K562 (cell line): ENCODE results near the gene URB2.

Experiments
- BHLHE40 ChIP-seq: IDR thresholded peaks from 2 replicates; pipeline ENCODE4 v1.6.1; 2011; ENCODE audit warnings: low read length, improper control_type of control experiment
- KLF16 ChIP-seq: IDR thresholded peaks from 2 replicates; pipeline ENCODE4 v1.6.1; 2016; ENCODE audit warnings: antibody characterized with exemption
- MAFF ChIP-seq: IDR thresholded peaks from 2 replicates; pipeline ENCODE4 v1.6.1; 2012; ENCODE audit warnings: low read length, improper control_type of control experiment
- MYNN ChIP-seq, 2 experiments: sonication (generic); formaldehyde crosslinking in 1 of 2; IDR thresholded peaks; 2 replicates each; pipeline versions ENCODE4 v1.5.0 to v1.6.1; 2016 to 2020; ENCODE audit warnings: antibody characterized with exemption in 1 of 2, missing genetic modification reagents in 1 of 2
- POLR2A ChIP-seq: fragments of 450-650 bp; conservative IDR thresholded peaks from 2 replicates; pipeline ENCODE4 v1.6.1; 2016
- POLR2AphosphoS5 ChIP-seq: IDR thresholded peaks from 2 replicates; pipeline ENCODE4 v1.6.1; 2011; ENCODE audit warnings: mild to moderate bottlenecking, low read depth, low read length, moderate library complexity; ENCODE audit not compliant: control insufficient read depth, insufficient read depth
- TBL1XR1 ChIP-seq, 2 experiments: IDR thresholded peaks; 2 replicates each; pipeline ENCODE4 v1.6.1; 2012; ENCODE audit warnings: improper control_type of control experiment in 2 of 2, low read length in 2 of 2, mild to moderate bottlenecking in 1 of 2
- TOE1 ChIP-seq, 2 experiments: fragments of 450-650 bp in 1 of 2; sonication (generic) in 1 of 2; formaldehyde crosslinking in 1 of 2; IDR thresholded peaks; 2 replicates each; pipeline versions ENCODE4 v1.7.1 to v1.8.0; 2016 to 2022; ENCODE audit warnings: borderline replicate concordance in 2 of 2, mild to moderate bottlenecking in 2 of 2, antibody characterized with exemption in 1 of 2, inconsistent platforms in 1 of 2, low read depth in 1 of 2, missing genetic modification reagents in 1 of 2, moderate library complexity in 1 of 2
- ZBTB7A ChIP-seq: IDR thresholded peaks from 2 replicates; pipeline ENCODE4 v1.6.1; 2011; ENCODE audit warnings: low read depth, mild to moderate bottlenecking, low read length, moderate library complexity, borderline replicate concordance; ENCODE audit not compliant: control insufficient read depth
- ZNF232 ChIP-seq: sonication (generic); formaldehyde crosslinking; IDR thresholded peaks from 2 replicates; pipeline ENCODE4 v1.8.0; 2022; ENCODE audit warnings: mild to moderate bottlenecking, missing genetic modification reagents
- ZNF384 ChIP-seq: IDR thresholded peaks from 2 replicates; pipeline ENCODE4 v1.6.1; 2012; ENCODE audit warnings: low read depth, low read length, improper control_type of control experiment
- TF ChIP-seq, protein P1 (sequence below): fragments of 250-450 bp; sonication (Bioruptor Pico); IDR thresholded peaks from 2 replicates; pipeline ENCODE4 v1.5.0; 2021
- TF ChIP-seq, protein P2 (sequence below): sonication (generic); formaldehyde crosslinking; IDR thresholded peaks from 2 replicates; pipeline ENCODE4 v1.8.0; 2022; ENCODE audit warnings: missing genetic modification reagents, mild to moderate bottlenecking, borderline replicate concordance

DNA sequence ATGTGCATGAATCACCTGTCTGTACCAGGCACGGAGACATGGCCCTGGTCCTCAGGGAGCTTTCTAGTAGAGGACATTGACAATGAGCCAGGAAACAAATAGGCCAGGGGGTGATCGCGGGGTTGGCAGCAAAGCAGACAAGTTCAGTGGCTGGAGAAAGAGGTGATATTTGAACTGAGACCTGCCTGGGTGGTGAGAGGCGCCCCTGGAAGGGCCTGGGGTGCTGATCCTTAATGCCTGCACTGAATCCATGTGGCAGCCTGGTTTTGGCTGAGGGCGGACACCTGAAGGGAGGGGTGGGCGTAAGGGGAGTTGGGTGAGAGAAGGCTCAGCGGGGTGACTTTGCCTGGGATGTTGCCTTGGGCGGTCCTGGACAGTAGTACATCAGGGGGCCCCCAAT, 35.9 kb downstream of the URB2 start:
- TF ChIP-seq, protein P1, sequence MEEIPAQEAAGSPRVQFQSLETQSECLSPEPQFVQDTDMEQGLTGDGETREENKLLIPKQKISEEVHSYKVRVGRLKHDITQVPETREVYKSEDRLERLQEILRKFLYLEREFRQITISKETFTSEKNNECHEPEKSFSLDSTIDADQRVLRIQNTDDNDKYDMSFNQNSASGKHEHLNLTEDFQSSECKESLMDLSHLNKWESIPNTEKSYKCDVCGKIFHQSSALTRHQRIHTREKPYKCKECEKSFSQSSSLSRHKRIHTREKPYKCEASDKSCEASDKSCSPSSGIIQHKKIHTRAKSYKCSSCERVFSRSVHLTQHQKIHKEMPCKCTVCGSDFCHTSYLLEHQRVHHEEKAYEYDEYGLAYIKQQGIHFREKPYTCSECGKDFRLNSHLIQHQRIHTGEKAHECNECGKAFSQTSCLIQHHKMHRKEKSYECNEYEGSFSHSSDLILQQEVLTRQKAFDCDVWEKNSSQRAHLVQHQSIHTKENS (CRISPR knock-in tag): no peak
- TF ChIP-seq POLR2A: no peak
- no peak for TF ChIP-seq MAFF
- no peak for TF ChIP-seq TOE1 (IDR thresholded peaks at IDR 0.05; ENCODE audit: borderline replicate concordance)
- TF ChIP-seq TOE1 (CRISPR knock-in tag; IDR thresholded peaks at IDR 0.05; ENCODE audit: borderline replicate concordance, low read depth): no peak
- TF ChIP-seq MYNN (IDR thresholded peaks at IDR 0.05): no peak
- TF ChIP-seq MYNN (CRISPR knock-in tag; IDR thresholded peaks at IDR 0.05): no peak
- TF ChIP-seq, protein P2, sequence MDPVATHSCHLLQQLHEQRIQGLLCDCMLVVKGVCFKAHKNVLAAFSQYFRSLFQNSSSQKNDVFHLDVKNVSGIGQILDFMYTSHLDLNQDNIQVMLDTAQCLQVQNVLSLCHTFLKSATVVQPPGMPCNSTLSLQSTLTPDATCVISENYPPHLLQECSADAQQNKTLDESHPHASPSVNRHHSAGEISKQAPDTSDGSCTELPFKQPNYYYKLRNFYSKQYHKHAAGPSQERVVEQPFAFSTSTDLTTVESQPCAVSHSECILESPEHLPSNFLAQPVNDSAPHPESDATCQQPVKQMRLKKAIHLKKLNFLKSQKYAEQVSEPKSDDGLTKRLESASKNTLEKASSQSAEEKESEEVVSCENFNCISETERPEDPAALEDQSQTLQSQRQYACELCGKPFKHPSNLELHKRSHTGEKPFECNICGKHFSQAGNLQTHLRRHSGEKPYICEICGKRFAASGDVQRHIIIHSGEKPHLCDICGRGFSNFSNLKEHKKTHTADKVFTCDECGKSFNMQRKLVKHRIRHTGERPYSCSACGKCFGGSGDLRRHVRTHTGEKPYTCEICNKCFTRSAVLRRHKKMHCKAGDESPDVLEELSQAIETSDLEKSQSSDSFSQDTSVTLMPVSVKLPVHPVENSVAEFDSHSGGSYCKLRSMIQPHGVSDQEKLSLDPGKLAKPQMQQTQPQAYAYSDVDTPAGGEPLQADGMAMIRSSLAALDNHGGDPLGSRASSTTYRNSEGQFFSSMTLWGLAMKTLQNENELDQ (CRISPR knock-in tag): no peak
- no peak for TF ChIP-seq POLR2AphosphoS5
- TF ChIP-seq ZBTB7A: no peak
- TF ChIP-seq KLF16: no peak
- no peak for TF ChIP-seq BHLHE40
- no peak for TF ChIP-seq ZNF232
- no peak for TF ChIP-seq ZNF384
- no peak for TF ChIP-seq TBL1XR1 (IDR thresholded peaks at IDR 0.05; ENCODE audit: low read length in 2 of 2)
